Left forelimb (tissue), 1 donor: ENCODE results near the gene SGPP2.
"Not testable (repeated sequence)": the region's sequence is repeated elsewhere in the genome, so short reads cannot be mapped to it uniquely, and the experiment has no call there.

Source experiments
- DNase-seq: peaks from one replicate; pipeline ENCODE4 v3.0.0-alpha.2; 2018; ENCODE audit warnings: low spot score

The SGPP2 gene

GRCh38 chr2:222577341-222577740 lies 153.0 kb downstream of the SGPP2 start:
- no peak for DNase-seq

- no peak for DNase-seq
Observed at GRCh38 chr2:222582928-222583327, 158.6 kb downstream of the SGPP2 start.

GRCh38 chr2:222584589-222584988 lies 160.2 kb downstream of the SGPP2 start:
- not testable (repeated sequence) for DNase-seq

GRCh38 chr2:222591661-222592060 lies 167.3 kb downstream of the SGPP2 start:
- DNase-seq: no peak

GRCh38 chr2:222592176-222592575 lies 167.8 kb downstream of the SGPP2 start:
- DNase-seq: no peak

GRCh38 chr2:222594679-222595078 lies 170.3 kb downstream of the SGPP2 start:
- no peak for DNase-seq

GRCh38 chr2:222595581-222595980 lies 171.2 kb downstream of the SGPP2 start:
- DNase-seq: no peak

- no peak for DNase-seq
Observed at GRCh38 chr2:222598611-222599010, 174.3 kb downstream of the SGPP2 start.

- DNase-seq: no peak
Observed at GRCh38 chr2:222603501-222603900, 179.2 kb downstream of the SGPP2 start.

- DNase-seq: no peak
Observed at GRCh38 chr2:222604749-222605515, 180.6 kb downstream of the SGPP2 start.

GRCh38 chr2:222606306-222606705 lies 182.0 kb downstream of the SGPP2 start:
- no peak for DNase-seq

GRCh38 chr2:222608081-222608480 lies 183.7 kb downstream of the SGPP2 start:
- no peak for DNase-seq

GRCh38 chr2:222609381-222609780 lies 185.0 kb downstream of the SGPP2 start:
- no peak for DNase-seq
